GM18507 (cell line): ENCODE measurements around the gene HPS3.
"Not testable (repeated sequence)": the region's sequence is repeated elsewhere in the genome, so short reads cannot be mapped to it uniquely, and the experiment has no call there.

Experiments
- DNase-seq: peaks from one replicate; pipeline ENCODE4 v3.0.0; 2011; ENCODE audit warnings: low read depth; ENCODE audit not compliant: insufficient read length; ENCODE audit errors: extremely low spot score
- FAIRE-seq: peaks from 2 replicates; lab custom pipeline; 2011; peaks lifted over from hg19 to GRCh38; lab: Jason Lieb, UNC

Gene HPS3

GRCh38 chr3:149177122-149177521 is 47.7 kb downstream of the HPS3 start:
- DNase-seq (no peak), FAIRE-seq (no peak)

GRCh38 chr3:149179220-149179619 is 49.8 kb downstream of the HPS3 start:
- FAIRE-seq (no peak), DNase-seq (no peak)

- FAIRE-seq, result no peak
- no peak for DNase-seq
Measured at GRCh38 chr3:149180057-149180573, 50.7 kb downstream of the HPS3 start.

- no peak for FAIRE-seq
- no peak for DNase-seq
Measured at GRCh38 chr3:149181182-149181581, 51.7 kb downstream of the HPS3 start.

- no peak for FAIRE-seq
- DNase-seq, result no peak
Measured at GRCh38 chr3:149186219-149186618, 56.8 kb downstream of the HPS3 start.

GRCh38 chr3:149186721-149187120 is 57.3 kb downstream of the HPS3 start:
- DNase-seq (no peak), FAIRE-seq (no peak)

- DNase-seq (no peak), FAIRE-seq (no peak)
Measured at GRCh38 chr3:149188494-149188893, 59.1 kb downstream of the HPS3 start.

- FAIRE-seq (no peak), DNase-seq (no peak)
Measured at GRCh38 chr3:149195221-149195620, 65.8 kb downstream of the HPS3 start.

- FAIRE-seq, DNase-seq: not testable (repeated sequence)
Measured at GRCh38 chr3:149196805-149197592, 67.6 kb downstream of the HPS3 start.

GRCh38 chr3:149197669-149198068 is 68.2 kb downstream of the HPS3 start:
- no peak for FAIRE-seq
- no peak for DNase-seq

- FAIRE-seq, result no peak
- no peak for DNase-seq
Measured at GRCh38 chr3:149198611-149199010, 69.2 kb downstream of the HPS3 start.

GRCh38 chr3:149199474-149199873 is 70.0 kb downstream of the HPS3 start:
- no peak for DNase-seq

GRCh38 chr3:149203758-149204157 is 74.3 kb downstream of the HPS3 start:
- FAIRE-seq, result peak; percentile 71

More at GRCh38 chr3:149199474-149199873, 70.0 kb downstream of the HPS3 start:
- FAIRE-seq, result no peak

GRCh38 chr3:149204390-149204991 is 75.1 kb downstream of the HPS3 start:
- no peak for FAIRE-seq

More at GRCh38 chr3:149203758-149204157, 74.3 kb downstream of the HPS3 start:
- DNase-seq, result peak; percentile 23

GRCh38 chr3:149207475-149207874 is 78.0 kb downstream of the HPS3 start:
- FAIRE-seq (no peak), DNase-seq (no peak)

More at GRCh38 chr3:149204390-149204991, 75.1 kb downstream of the HPS3 start:
- DNase-seq, result no peak

GRCh38 chr3:149209431-149209830 is 80.0 kb downstream of the HPS3 start:
- DNase-seq, result no peak

GRCh38 chr3:149212386-149212785 is 82.9 kb downstream of the HPS3 start:
- DNase-seq (no peak), FAIRE-seq (no peak)

More at GRCh38 chr3:149209431-149209830, 80.0 kb downstream of the HPS3 start:
- FAIRE-seq, result no peak

GRCh38 chr3:149214702-149215101 is 85.3 kb downstream of the HPS3 start:
- FAIRE-seq, result no peak
- no peak for DNase-seq

- DNase-seq, result no peak
- no peak for FAIRE-seq
Measured at GRCh38 chr3:149215515-149215914, 86.1 kb downstream of the HPS3 start.

- DNase-seq (no peak), FAIRE-seq (no peak)
Measured at GRCh38 chr3:149216193-149216869, 86.9 kb downstream of the HPS3 start.
